ENCODE data around the gene TTLL11. TPM values are rescaled to one million over a fixed set of nuclear protein-coding genes. Genes with fewer than 3 reads are reported as not detected.

Gene TTLL11
- total and polyA plus RNA-seq, 2 experiments from 2014 or later, result 5.5 to 7.6 TPM

DNA sequence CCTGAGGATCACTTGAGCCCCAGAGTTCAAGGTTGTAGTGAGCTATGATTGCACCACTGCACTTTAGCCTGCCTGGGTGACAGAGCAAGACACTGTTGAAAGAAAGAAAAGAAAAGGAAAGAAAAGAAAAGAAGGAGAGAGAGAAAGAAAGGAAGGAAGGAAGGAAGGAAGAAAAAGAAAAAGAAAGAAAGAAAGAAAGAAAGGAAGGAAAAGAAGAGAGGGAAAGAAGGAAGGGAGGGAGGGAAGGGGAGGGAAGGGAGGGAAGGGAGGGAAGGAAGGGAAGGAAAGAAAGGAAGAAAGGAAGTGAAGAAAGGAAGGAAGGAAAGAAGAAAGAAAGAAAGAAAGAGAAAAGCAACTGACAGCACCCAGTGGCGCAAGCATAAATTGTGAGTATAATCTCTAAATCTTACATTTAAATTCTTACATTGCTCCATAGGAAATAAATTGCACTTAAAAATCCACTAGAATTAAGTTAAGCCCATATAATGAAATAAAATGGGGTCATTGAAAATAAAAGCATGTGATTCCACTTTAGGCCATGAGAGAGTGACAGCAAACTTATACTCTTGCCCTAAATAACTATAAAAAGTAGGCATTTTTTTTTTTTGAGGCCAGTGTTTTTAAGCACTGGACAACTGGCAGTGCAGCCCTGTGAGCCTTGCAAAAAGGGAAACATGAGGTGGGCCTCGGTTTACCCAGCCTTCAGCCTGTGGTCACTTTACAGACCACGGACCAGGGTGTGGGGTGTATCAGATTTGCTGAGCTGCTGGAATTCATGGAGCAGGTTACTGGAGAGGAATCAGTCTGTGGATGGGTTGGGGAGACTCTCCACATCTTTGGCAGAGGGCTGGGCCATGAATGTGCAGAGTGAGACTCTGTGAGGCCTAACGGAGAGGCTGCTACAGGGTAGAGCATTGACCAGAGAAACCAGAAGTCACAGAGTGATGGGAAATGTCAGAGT is 175.5 kb downstream of the TTLL11 start:
- no peaks in the 10 kb centered on the region for H3K4me1 ChIP-seq (ENCODE audit: insufficient read depth)
- no peak overlapping the region for H3K27ac ChIP-seq
- no peak for TF ChIP-seq EZH2phosphoT487 (IDR thresholded peaks at IDR 0.05; ENCODE audit: low read depth, severe bottlenecking, unreplicated experiment)
- no peak for TF ChIP-seq EZH2 (IDR thresholded peaks at IDR 0.05; ENCODE audit: borderline replicate concordance)
- TF ChIP-seq, protein P1, sequence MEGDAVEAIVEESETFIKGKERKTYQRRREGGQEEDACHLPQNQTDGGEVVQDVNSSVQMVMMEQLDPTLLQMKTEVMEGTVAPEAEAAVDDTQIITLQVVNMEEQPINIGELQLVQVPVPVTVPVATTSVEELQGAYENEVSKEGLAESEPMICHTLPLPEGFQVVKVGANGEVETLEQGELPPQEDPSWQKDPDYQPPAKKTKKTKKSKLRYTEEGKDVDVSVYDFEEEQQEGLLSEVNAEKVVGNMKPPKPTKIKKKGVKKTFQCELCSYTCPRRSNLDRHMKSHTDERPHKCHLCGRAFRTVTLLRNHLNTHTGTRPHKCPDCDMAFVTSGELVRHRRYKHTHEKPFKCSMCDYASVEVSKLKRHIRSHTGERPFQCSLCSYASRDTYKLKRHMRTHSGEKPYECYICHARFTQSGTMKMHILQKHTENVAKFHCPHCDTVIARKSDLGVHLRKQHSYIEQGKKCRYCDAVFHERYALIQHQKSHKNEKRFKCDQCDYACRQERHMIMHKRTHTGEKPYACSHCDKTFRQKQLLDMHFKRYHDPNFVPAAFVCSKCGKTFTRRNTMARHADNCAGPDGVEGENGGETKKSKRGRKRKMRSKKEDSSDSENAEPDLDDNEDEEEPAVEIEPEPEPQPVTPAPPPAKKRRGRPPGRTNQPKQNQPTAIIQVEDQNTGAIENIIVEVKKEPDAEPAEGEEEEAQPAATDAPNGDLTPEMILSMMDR (IDR thresholded peaks at IDR 0.05; ENCODE audit: poor library complexity), result no peak
- H3K9me2 ChIP-seq (replicated peaks; ENCODE audit: insufficient read depth), result no peaks in the 10 kb centered on the region
- H3K27me3 ChIP-seq, result no peaks in the 10 kb centered on the region
- WGBS (ENCODE audit: low lambda C conversion rate, missing lambda C conversion rate), result 93% methylated on average over 4 of the region's 4 CpGs
- H3K9me3 ChIP-seq (ENCODE audit: low read depth), result no peaks in the 10 kb centered on the region
- H3K4me3 ChIP-seq, result no peak overlapping the region
- no peaks in the 10 kb centered on the region for H4K20me1 ChIP-seq (ENCODE audit: insufficient read depth, poor library complexity, severe bottlenecking)
- H3K4me2 ChIP-seq, result no peak overlapping the region
- DNase-seq (ENCODE audit: low spot score), result no peak
- H3K79me2 ChIP-seq, result no peaks in the 10 kb centered on the region
- no peak overlapping the region for H2AFZ ChIP-seq
- no peaks in the 10 kb centered on the region for H3K36me3 ChIP-seq (replicated peaks; ENCODE audit: insufficient read depth, low read depth)

DNA sequence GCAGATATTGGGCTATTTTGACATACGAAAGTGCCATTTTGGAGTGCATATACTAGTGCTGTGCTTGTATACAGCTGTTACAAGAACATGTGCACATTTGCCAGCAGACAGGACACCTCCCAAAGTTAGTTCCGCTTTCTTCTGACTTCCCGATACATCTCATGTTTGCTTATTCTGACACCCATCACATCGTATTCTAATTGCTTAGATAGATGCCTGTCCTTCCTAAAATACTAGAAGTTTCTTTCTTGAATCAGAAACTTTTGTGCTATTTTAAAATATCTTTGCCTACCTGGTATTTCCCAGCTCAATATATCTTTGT is 177.8 kb downstream of the TTLL11 start:
- TF ChIP-seq EZH2phosphoT487 (IDR thresholded peaks at IDR 0.05; ENCODE audit: low read depth, severe bottlenecking, unreplicated experiment) (no peak), EZH2 (IDR thresholded peaks at IDR 0.05; ENCODE audit: borderline replicate concordance) (no peak)
- TF ChIP-seq, protein P1 (IDR thresholded peaks at IDR 0.05; ENCODE audit: poor library complexity), result no peak
- WGBS (ENCODE audit: low lambda C conversion rate, missing lambda C conversion rate), result 83% methylated on average over 4 of the region's 4 CpGs
- DNase-seq (ENCODE audit: low spot score), result no peak
- no peak overlapping the region for H2AFZ ChIP-seq
- no peaks in the 10 kb centered on the region for H3K9me2 ChIP-seq (replicated peaks; ENCODE audit: insufficient read depth)
- H4K20me1 ChIP-seq (ENCODE audit: insufficient read depth, poor library complexity, severe bottlenecking), result no peaks in the 10 kb centered on the region
- no peaks in the 10 kb centered on the region for H3K79me2 ChIP-seq
- no peak overlapping the region for H3K4me3 ChIP-seq
- H3K9me3 ChIP-seq (ENCODE audit: low read depth), result no peaks in the 10 kb centered on the region
- no peaks in the 10 kb centered on the region for H3K27me3 ChIP-seq
- no peaks in the 10 kb centered on the region for H3K4me1 ChIP-seq (ENCODE audit: insufficient read depth)
- no peaks in the 10 kb centered on the region for H3K36me3 ChIP-seq (replicated peaks; ENCODE audit: insufficient read depth, low read depth)
- no peak overlapping the region for H3K27ac ChIP-seq
- no peak overlapping the region for H3K4me2 ChIP-seq

DNA sequence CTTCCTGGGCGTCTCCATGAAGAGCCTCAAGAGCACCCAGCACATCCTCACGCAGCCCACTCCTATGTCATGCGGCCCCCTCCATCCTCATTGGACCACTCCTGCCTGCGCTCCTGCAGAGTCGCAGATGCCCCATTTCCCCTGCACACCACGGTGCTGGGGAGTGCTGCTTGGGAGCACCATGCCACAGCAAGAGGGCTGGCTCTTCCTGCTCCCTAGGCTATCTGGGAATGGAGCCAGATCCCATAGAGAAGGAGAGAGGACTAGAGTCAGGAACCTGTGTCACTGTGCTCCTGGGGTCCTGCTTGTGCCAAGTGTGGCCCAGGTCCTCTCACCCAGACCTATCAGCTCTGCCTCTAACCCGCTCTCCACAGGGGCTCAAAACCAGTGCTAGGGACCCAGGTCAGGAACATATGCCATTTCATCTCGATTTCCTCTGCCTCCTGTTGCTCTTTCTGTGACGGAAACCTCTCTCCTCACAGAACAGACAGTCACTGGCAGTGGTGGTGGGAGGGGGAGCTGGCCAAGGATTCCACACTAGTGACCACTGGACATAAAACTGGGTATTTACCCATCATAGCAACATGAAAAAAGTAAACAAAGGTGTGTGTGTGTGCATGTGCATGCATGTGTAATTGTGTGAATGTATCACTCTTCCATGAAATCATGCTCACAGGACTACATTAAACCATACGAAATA is 178.4 kb downstream of the TTLL11 start:
- no peak overlapping the region for H3K27ac ChIP-seq
- no peaks in the 10 kb centered on the region for H3K9me2 ChIP-seq (replicated peaks; ENCODE audit: insufficient read depth)
- no peak overlapping the region for H3K4me2 ChIP-seq
- no peaks in the 10 kb centered on the region for H3K79me2 ChIP-seq
- DNase-seq (ENCODE audit: low spot score), result no peak
- H2AFZ ChIP-seq, result no peak overlapping the region
- 92% methylated on average over 10 of the region's 10 CpGs for WGBS (ENCODE audit: low lambda C conversion rate, missing lambda C conversion rate)
- no peak overlapping the region for H3K4me3 ChIP-seq
- H4K20me1 ChIP-seq (ENCODE audit: insufficient read depth, poor library complexity, severe bottlenecking), result no peaks in the 10 kb centered on the region
- no peaks in the 10 kb centered on the region for H3K4me1 ChIP-seq (ENCODE audit: insufficient read depth)
- no peaks in the 10 kb centered on the region for H3K9me3 ChIP-seq (ENCODE audit: low read depth)
- no peaks in the 10 kb centered on the region for H3K27me3 ChIP-seq
- no peaks in the 10 kb centered on the region for H3K36me3 ChIP-seq (replicated peaks; ENCODE audit: insufficient read depth, low read depth)
- TF ChIP-seq EZH2phosphoT487 (IDR thresholded peaks at IDR 0.05; ENCODE audit: low read depth, severe bottlenecking, unreplicated experiment), result no peak
- TF ChIP-seq, protein P1 (IDR thresholded peaks at IDR 0.05; ENCODE audit: poor library complexity), result no peak
- TF ChIP-seq EZH2 (IDR thresholded peaks at IDR 0.05; ENCODE audit: borderline replicate concordance), result no peak

All from hepatocyte (in vitro differentiated cells).